ENCODE measurements around the gene PKHD1.

DNA sequence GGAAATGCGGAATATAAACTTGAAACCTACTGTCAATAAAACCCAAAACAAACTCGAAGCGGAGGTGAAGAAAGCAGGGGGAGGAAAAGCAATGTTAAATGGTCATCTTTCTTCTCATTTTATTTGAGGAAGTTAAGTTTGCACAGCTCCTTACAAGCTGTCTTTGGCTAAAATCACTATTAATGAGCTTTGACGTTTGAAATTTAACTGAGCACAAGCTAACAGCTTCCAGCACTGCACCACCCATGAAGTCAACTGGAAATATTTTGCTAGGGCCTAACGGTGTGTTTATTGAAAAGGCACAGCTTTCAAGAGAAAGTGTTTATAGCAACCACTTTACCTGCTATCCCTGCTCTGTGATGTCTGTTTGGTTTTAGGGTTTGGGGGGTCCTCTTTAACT is 103.8 kb downstream of the PKHD1 start:
- no peak for TF ChIP-seq POLR2A (IDR thresholded peaks at IDR 0.05)
- TF ChIP-seq, protein P1, sequence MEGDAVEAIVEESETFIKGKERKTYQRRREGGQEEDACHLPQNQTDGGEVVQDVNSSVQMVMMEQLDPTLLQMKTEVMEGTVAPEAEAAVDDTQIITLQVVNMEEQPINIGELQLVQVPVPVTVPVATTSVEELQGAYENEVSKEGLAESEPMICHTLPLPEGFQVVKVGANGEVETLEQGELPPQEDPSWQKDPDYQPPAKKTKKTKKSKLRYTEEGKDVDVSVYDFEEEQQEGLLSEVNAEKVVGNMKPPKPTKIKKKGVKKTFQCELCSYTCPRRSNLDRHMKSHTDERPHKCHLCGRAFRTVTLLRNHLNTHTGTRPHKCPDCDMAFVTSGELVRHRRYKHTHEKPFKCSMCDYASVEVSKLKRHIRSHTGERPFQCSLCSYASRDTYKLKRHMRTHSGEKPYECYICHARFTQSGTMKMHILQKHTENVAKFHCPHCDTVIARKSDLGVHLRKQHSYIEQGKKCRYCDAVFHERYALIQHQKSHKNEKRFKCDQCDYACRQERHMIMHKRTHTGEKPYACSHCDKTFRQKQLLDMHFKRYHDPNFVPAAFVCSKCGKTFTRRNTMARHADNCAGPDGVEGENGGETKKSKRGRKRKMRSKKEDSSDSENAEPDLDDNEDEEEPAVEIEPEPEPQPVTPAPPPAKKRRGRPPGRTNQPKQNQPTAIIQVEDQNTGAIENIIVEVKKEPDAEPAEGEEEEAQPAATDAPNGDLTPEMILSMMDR (IDR thresholded peaks at IDR 0.05): no peak

All from heart left ventricle (tissue), 13 donors.